ENCODE results near the gene GPR65. TPM values are rescaled to one million over a fixed set of nuclear protein-coding genes. Genes with fewer than 3 reads are reported as not detected.

The GPR65 gene
- total RNA-seq, 1 experiment from 2014 or later = not detected

DNA sequence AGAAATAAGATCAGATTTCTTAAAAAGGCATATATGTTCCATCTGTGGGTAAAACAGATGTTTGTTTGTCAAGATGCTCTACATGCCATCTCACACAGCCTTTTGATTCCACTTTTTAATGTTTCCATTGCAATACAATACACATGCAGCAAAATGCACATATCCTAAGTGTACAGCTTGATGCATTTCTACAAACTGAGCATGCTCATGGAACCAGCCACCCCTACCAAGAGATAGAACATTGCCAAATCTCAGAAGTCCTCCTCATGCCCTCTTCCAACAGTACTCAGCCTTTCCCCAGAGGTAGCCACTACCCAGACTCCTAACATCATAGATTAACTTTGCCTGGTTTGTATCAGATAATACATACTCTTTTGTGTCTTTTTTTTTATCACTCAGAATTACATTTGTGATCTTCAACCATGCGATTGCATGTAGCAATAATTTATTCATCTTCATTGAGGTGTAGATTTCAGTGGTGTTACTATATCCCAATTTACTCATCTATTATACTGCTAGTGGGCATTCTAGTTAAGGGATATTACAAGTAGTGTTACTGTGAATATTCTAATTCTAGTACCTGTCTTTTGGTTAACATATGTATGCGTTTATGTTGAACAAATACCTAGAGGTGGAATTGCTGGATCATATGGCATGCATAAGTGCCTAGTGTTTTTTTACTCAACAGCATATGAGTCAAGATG, 3.3 kb downstream of the GPR65 start:
- H3K27me3 ChIP-seq (replicated peaks; ENCODE audit: insufficient read depth, low read depth, low read length, poor library complexity) = no peaks in the 10 kb centered on the region
- intact Hi-C loops (cut with micrococcal nuclease; ENCODE audit: unreplicated experiment) = no loop called here
- CTCF ChIA-PET = no interaction called here
- POLR2A ChIA-PET (ENCODE audit: low non-redundant PET) = no interaction called here
- no peak overlapping the region for H3K27ac ChIP-seq (ENCODE audit: low read depth, low read length, poor library complexity, severe bottlenecking)
- H3K4me3 ChIP-seq (ENCODE audit: low read depth, low read length, poor library complexity, severe bottlenecking) = no peak overlapping the region
- BruUV-seq (replicated peaks) = no TSS peak
- no peaks in the 10 kb centered on the region for H3K4me1 ChIP-seq (ENCODE audit: insufficient read depth, low read length, poor library complexity, severe bottlenecking)
- H3K36me3 ChIP-seq (ENCODE audit: insufficient read depth, low read length, poor library complexity, severe bottlenecking) = no peaks in the 10 kb centered on the region
- TF ChIP-seq, protein P1, sequence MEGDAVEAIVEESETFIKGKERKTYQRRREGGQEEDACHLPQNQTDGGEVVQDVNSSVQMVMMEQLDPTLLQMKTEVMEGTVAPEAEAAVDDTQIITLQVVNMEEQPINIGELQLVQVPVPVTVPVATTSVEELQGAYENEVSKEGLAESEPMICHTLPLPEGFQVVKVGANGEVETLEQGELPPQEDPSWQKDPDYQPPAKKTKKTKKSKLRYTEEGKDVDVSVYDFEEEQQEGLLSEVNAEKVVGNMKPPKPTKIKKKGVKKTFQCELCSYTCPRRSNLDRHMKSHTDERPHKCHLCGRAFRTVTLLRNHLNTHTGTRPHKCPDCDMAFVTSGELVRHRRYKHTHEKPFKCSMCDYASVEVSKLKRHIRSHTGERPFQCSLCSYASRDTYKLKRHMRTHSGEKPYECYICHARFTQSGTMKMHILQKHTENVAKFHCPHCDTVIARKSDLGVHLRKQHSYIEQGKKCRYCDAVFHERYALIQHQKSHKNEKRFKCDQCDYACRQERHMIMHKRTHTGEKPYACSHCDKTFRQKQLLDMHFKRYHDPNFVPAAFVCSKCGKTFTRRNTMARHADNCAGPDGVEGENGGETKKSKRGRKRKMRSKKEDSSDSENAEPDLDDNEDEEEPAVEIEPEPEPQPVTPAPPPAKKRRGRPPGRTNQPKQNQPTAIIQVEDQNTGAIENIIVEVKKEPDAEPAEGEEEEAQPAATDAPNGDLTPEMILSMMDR (conservative IDR thresholded peaks at IDR 0.05; ENCODE audit: low read depth, low read length) = no peak
- no peak for TF ChIP-seq EZH2 (IDR thresholded peaks at IDR 0.05; ENCODE audit: borderline replicate concordance, low read depth, low read length, poor library complexity, severe bottlenecking)
- H3K9me3 ChIP-seq (ENCODE audit: low read depth, low read length, poor library complexity, severe bottlenecking) = no peaks in the 10 kb centered on the region
- DNase-seq (ENCODE audit: low spot score) = no peak

DNA sequence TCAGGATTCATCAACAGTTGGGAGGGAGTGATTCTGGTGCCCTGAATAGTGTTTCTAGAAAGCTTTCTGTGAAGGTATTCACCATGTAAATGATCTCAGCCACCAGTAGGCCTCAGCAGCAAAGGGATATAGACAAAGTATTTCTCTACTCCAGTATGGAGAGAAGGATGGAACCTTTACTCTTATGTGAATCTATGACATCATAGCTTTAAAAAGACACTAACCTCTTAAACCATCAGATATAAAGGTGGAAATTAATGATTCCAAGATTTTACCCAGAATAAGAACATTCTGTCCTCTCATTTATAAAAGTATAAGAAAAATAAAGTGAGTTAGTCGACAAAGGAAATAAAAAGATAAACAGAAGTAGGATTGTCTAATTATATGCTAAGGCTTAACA, 4.6 kb downstream of the GPR65 start:
- H3K36me3 ChIP-seq (ENCODE audit: insufficient read depth, low read length, poor library complexity, severe bottlenecking) = no peaks in the 10 kb centered on the region
- H3K4me1 ChIP-seq (ENCODE audit: insufficient read depth, low read length, poor library complexity, severe bottlenecking) = no peaks in the 10 kb centered on the region
- no peaks in the 10 kb centered on the region for H3K27me3 ChIP-seq (replicated peaks; ENCODE audit: insufficient read depth, low read depth, low read length, poor library complexity)
- no peak overlapping the region for H3K27ac ChIP-seq (ENCODE audit: low read depth, low read length, poor library complexity, severe bottlenecking)
- ChIA-PET POLR2A (ENCODE audit: low non-redundant PET) (no interaction called here), CTCF (no interaction called here)
- DNase-seq (ENCODE audit: low spot score) = no peak
- BruUV-seq (replicated peaks) = no TSS peak
- TF ChIP-seq, protein P1 (conservative IDR thresholded peaks at IDR 0.05; ENCODE audit: low read depth, low read length) = no peak
- TF ChIP-seq EZH2 (IDR thresholded peaks at IDR 0.05; ENCODE audit: borderline replicate concordance, low read depth, low read length, poor library complexity, severe bottlenecking) = no peak
- no peaks in the 10 kb centered on the region for H3K9me3 ChIP-seq (ENCODE audit: low read depth, low read length, poor library complexity, severe bottlenecking)
- intact Hi-C loops (cut with micrococcal nuclease; ENCODE audit: unreplicated experiment) = no loop called here
- H3K4me3 ChIP-seq (ENCODE audit: low read depth, low read length, poor library complexity, severe bottlenecking) = no peak overlapping the region

DNA sequence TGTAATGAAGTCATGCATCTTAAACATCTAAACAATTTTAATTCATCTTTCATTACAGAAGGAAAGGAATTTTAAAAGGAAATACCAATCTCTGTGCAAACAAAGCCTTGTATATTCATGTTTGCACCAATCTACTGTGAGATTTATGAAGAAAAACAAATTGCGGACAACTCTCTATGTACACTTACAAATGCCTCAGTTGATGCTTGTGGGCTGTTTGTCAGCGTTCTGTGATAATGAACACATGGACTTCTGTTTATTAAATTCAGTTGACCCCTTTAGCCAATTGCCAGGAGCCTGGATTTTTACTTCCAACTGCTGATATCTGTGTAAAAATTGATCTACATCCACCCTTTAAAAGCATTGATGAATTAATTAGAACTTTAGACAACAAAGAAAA, 5.4 kb downstream of the GPR65 start:
- CTCF ChIA-PET = no interaction called here
- DNase-seq (ENCODE audit: low spot score) = no peak
- Histone ChIP-seq H3K9me3 (ENCODE audit: low read depth, low read length, poor library complexity, severe bottlenecking) (no peaks in the 10 kb centered on the region), H3K4me1 (ENCODE audit: insufficient read depth, low read length, poor library complexity, severe bottlenecking) (no peaks in the 10 kb centered on the region), H3K27me3 (replicated peaks; ENCODE audit: insufficient read depth, low read depth, low read length, poor library complexity) (peaks cover 7% of the 10 kb centered on the region), H3K4me3 (ENCODE audit: low read depth, low read length, poor library complexity, severe bottlenecking) (no peak overlapping the region), H3K27ac (ENCODE audit: low read depth, low read length, poor library complexity, severe bottlenecking) (no peak overlapping the region), H3K36me3 (ENCODE audit: insufficient read depth, low read length, poor library complexity, severe bottlenecking) (no peaks in the 10 kb centered on the region)
- POLR2A ChIA-PET (ENCODE audit: low non-redundant PET) = no interaction called here
- intact Hi-C loops (cut with micrococcal nuclease; ENCODE audit: unreplicated experiment) = loop anchor here (5.0 to 10.0 kb wide), 2 partner anchors 222 to 364 kb away; no protein-coding TSS in a partner anchor
- no TSS peak for BruUV-seq (replicated peaks)
- no peak for TF ChIP-seq EZH2 (IDR thresholded peaks at IDR 0.05; ENCODE audit: borderline replicate concordance, low read depth, low read length, poor library complexity, severe bottlenecking)
- TF ChIP-seq, protein P1 (conservative IDR thresholded peaks at IDR 0.05; ENCODE audit: low read depth, low read length) = no peak

Measured in A673 (cell line).